RWPE2 (cell line): ENCODE results near the gene CP.

Experiments
- ATAC-seq: fragments of 200-7000 bp; cut with Tn5 transposase; 3 replicates; pipeline ENCODE4 v1.9.1; 2021; ENCODE audit warnings: low read depth
- DNase-seq: peaks from one replicate; pipeline ENCODE4 v3.0.0-alpha.2; 2020; ENCODE audit warnings: low spot score
- H3K27ac ChIP-seq: fragments of 450-650 bp; 2 replicates; pipeline ENCODE4 v1.5.1; 2017; ENCODE audit warnings: mild to moderate bottlenecking; ENCODE audit not compliant: poor library complexity, severe bottlenecking
- H3K27me3 ChIP-seq: fragments of 250-450 bp; sonication (Bioruptor Pico); 2 replicates; pipeline ENCODE4 v1.5.1; 2021; ENCODE audit warnings: mild to moderate bottlenecking, moderate library complexity; ENCODE audit not compliant: insufficient read depth, poor library complexity, severe bottlenecking
- H3K36me3 ChIP-seq: fragments of 250-450 bp; sonication (Bioruptor Pico); 2 replicates; pipeline ENCODE4 v1.5.1; 2020; ENCODE audit warnings: low read depth, mild to moderate bottlenecking, moderate library complexity
- H3K4me1 ChIP-seq: fragments of 250-450 bp; sonication (Bioruptor Pico); 2 replicates; pipeline ENCODE4 v1.5.1; 2021; ENCODE audit warnings: mild to moderate bottlenecking, moderate library complexity; ENCODE audit not compliant: insufficient read depth, poor library complexity, severe bottlenecking
- H3K4me3 ChIP-seq: fragments of 250-450 bp; sonication (Bioruptor Pico); 2 replicates; pipeline ENCODE4 v1.5.1; 2021; ENCODE audit warnings: mild to moderate bottlenecking, moderate library complexity; ENCODE audit not compliant: severe bottlenecking
- H3K9me3 ChIP-seq: fragments of 250-450 bp; sonication (Bioruptor Pico); 2 replicates; pipeline ENCODE4 v1.5.1; 2021; ENCODE audit warnings: mild to moderate bottlenecking, moderate library complexity; ENCODE audit not compliant: severe bottlenecking
- TF ChIP-seq, protein P1 (sequence below): fragments of 450-650 bp; IDR thresholded peaks from one replicate; pipeline ENCODE4 v1.5.1; 2017; ENCODE audit warnings: mild to moderate bottlenecking, moderate library complexity; ENCODE audit not compliant: poor library complexity, severe bottlenecking

The CP gene

DNA sequence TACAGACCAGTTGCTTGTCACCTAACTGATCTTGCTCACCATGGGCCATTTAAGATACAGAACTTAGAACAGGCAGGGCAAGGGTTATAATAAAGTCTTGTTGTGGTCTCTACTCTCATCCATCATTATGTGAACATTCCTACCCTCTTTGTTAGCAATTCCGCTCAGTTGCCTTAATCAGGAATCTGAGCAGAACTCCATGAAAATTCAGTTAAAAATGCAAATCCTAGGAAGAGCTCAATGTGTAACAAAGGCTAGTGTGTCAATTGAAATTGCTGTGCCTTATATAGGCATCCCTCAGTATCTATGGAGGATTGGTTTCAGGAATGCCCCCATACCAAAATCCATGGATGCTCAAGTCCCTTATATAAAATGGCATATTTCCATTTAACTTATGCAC is 44.5 kb downstream of the CP start:
- Histone ChIP-seq H3K27ac (no peak overlapping the region), H3K4me1 (peaks cover 17% of the 10 kb centered on the region), H3K4me3 (no peak overlapping the region), H3K9me3 (no peaks in the 10 kb centered on the region), H3K27me3 (no peaks in the 10 kb centered on the region), H3K36me3 (peaks cover 9% of the 10 kb centered on the region)
- ATAC-seq (no peak), DNase-seq (no peak)
- TF ChIP-seq, protein P1, sequence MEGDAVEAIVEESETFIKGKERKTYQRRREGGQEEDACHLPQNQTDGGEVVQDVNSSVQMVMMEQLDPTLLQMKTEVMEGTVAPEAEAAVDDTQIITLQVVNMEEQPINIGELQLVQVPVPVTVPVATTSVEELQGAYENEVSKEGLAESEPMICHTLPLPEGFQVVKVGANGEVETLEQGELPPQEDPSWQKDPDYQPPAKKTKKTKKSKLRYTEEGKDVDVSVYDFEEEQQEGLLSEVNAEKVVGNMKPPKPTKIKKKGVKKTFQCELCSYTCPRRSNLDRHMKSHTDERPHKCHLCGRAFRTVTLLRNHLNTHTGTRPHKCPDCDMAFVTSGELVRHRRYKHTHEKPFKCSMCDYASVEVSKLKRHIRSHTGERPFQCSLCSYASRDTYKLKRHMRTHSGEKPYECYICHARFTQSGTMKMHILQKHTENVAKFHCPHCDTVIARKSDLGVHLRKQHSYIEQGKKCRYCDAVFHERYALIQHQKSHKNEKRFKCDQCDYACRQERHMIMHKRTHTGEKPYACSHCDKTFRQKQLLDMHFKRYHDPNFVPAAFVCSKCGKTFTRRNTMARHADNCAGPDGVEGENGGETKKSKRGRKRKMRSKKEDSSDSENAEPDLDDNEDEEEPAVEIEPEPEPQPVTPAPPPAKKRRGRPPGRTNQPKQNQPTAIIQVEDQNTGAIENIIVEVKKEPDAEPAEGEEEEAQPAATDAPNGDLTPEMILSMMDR, result no peak

DNA sequence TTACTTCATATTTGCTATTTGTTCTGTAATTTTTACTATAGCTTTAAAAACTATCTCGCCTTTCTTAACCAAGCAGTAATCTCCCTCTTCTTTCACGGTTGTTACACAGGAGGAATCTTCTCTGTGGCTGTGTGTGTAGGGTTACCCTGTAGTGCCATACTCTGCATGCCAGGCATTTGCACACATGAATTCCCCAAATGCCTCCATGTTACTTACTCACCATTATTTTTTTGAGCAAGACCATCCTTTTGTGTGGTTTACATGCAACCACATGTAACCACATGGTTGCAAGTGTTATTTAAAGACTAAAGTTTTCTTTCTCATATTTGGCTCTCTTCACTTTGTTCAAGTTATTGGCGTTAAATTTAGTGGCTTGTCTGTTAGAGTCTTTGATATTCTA is 46.7 kb downstream of the CP start:
- ATAC-seq (no peak), DNase-seq (no peak)
- TF ChIP-seq, protein P1, result no peak
- Histone ChIP-seq H3K36me3 (peaks cover 19% of the 10 kb centered on the region), H3K9me3 (no peaks in the 10 kb centered on the region), H3K27ac (no peak overlapping the region), H3K4me3 (no peak overlapping the region), H3K27me3 (no peaks in the 10 kb centered on the region), H3K4me1 (peaks cover 11% of the 10 kb centered on the region)

DNA sequence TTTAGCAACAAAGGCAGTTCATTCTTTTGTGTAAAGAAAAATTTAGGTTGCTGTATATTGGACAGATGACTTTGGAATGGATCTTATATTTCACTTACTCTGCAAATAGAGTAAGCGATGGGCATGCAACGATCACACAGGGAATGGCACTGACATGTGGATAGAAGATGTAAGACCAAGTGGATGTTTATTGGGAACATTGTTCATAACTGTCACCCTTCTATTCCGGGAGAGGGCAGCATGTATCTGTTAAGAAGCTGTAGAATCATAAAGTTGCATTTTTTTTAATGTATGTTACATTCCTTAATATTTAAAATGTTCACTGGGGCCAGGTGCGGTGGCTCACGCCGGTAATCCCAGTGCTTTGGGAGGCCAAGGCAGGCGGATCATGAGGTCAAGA is 51.0 kb downstream of the CP start:
- no peaks in the 10 kb centered on the region for H3K27me3 ChIP-seq
- peaks cover 44% of the 10 kb centered on the region for H3K36me3 ChIP-seq
- H3K4me1 ChIP-seq, result no peaks in the 10 kb centered on the region
- no peak for DNase-seq
- TF ChIP-seq, protein P1, result no peak
- ATAC-seq, result no peak
- H3K9me3 ChIP-seq, result no peaks in the 10 kb centered on the region
- H3K4me3 ChIP-seq, result no peak overlapping the region
- H3K27ac ChIP-seq, result no peak overlapping the region

DNA sequence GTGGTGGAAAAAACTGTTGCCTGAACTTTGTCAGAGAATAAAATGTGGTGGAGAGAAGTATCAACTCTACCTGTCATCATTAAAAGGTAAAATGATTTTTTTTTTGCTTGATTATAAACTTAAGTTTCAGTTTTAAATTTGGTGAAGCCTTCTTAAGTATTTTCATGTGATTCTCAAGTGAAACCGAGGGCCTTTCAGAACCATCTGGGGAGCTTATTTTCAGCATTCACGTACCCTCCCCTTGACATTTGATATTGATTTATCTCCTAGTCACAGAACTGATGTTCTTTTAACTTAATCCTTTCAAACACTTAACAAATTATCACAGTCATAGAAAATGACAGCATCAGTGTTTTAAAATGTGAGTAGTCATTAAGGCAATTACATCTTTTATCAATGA is 53.7 kb downstream of the CP start:
- Histone ChIP-seq H3K27ac (no peak overlapping the region), H3K9me3 (no peaks in the 10 kb centered on the region), H3K4me3 (no peak overlapping the region), H3K27me3 (no peaks in the 10 kb centered on the region), H3K36me3 (peaks cover 41% of the 10 kb centered on the region), H3K4me1 (no peaks in the 10 kb centered on the region)
- DNase-seq, result no peak
- TF ChIP-seq, protein P1, result no peak
- ATAC-seq, result no peak

DNA sequence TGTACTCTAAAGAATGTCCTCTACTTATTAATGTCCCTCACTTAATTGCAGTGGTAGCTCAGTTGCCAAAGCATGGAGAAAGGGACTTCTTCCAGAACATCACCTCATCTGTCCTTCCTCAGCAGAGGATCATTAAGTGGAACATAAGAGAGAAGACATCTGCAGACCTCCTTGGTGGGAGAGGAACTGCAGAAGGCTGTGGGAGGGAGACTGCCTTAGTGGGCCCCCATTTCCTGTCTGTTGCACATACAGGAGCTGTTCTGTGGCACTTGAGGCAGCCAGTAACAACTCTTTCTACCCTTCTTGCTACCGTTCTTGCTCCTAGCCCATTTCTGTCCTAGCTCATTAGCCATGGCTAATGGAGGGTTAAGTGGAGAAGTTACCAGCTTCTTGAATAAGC is 58.6 kb downstream of the CP start:
- DNase-seq (no peak), ATAC-seq (no peak)
- no peaks in the 10 kb centered on the region for H3K9me3 ChIP-seq

More for the DNA sequence above, 58.6 kb downstream of the CP start:
- Histone ChIP-seq H3K36me3 (peaks cover 46% of the 10 kb centered on the region), H3K27ac (no peak overlapping the region), H3K4me1 (no peaks in the 10 kb centered on the region), H3K4me3 (no peak overlapping the region), H3K27me3 (no peaks in the 10 kb centered on the region)
- TF ChIP-seq, protein P1, result no peak
